ENCODE results near the gene MORN5.
A peak's percentile ranks its signal among the peaks of the same experiment; 100 is the strongest.

The MORN5 gene

DNA sequence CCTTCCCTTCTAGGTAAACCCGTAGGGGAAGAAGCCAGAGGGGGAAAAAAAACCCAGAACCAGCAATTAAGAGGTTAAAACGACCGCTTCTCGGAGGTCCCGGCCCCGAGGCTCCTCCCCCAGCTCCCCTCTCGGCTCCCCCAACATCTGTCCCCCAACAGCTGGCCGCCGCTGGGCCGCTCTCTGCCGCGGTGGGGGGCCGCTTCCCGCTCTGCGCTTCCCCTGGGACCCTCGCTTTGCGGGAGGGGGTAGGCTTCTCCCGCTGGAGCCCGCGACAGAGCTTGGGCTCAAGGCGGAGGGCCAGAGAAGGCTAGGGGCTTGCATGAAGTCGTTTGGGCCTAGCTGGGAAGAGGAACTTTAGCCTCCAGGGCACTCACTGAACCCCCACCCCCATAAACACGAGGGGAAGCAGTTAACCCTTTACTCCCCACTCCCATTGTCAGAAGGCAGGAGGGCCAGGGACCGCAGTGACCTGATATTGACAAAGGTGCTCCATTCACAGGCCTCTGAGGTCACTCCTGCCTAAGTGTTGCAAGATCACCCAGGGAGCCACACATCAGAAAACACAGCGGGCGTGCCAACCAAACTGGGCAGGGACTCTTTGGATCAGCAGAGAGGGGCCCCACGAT, 61.6 kb downstream of the MORN5 start:
- Histone ChIP-seq H3K27me3 (ENCODE audit: control insufficient read depth, insufficient read depth, low read length) (peaks cover 99% of the 10 kb centered on the region), H3K4me3 (ENCODE audit: low read depth, low read length) (peak overlapping the region; percentile 43), H3K9me3 (ENCODE audit: control insufficient read depth, insufficient read depth, low read length) (no peaks in the 10 kb centered on the region), H3K4me1 (ENCODE audit: control insufficient read depth, insufficient read depth, low read length) (peaks cover 10% of the 10 kb centered on the region), H3K9ac (ENCODE audit: low read depth, low read length) (no peak overlapping the region), H3K36me3 (ENCODE audit: control insufficient read depth, insufficient read depth, low read length) (no peaks in the 10 kb centered on the region)

DNA sequence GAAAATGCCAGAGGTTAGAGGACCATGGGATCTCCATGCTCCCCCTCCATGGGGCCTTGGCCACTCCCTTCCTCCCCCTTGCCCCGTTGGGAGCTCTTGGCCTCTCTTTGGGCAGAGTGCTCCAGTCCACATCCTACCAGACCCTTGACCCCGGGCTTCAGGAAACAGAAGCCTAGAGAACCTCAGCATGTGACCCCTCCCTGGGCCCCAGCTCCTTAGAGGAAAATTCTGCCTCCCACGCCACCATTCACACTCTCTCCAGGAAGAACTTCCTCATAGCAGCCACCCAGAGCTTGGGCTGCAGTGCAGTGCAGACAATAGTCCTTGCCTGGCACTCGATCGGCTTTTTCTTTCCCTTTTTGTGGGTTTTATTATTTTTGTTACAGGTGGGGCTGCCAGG, 63.1 kb downstream of the MORN5 start:
- Histone ChIP-seq H3K4me1 (ENCODE audit: control insufficient read depth, insufficient read depth, low read length) (peaks cover 13% of the 10 kb centered on the region), H3K9me3 (ENCODE audit: control insufficient read depth, insufficient read depth, low read length) (no peaks in the 10 kb centered on the region), H3K4me3 (ENCODE audit: low read depth, low read length) (peak overlapping the region; percentile 27), H3K36me3 (ENCODE audit: control insufficient read depth, insufficient read depth, low read length) (no peaks in the 10 kb centered on the region), H3K9ac (ENCODE audit: low read depth, low read length) (no peak overlapping the region), H3K27me3 (ENCODE audit: control insufficient read depth, insufficient read depth, low read length) (peaks cover 98% of the 10 kb centered on the region)

DNA sequence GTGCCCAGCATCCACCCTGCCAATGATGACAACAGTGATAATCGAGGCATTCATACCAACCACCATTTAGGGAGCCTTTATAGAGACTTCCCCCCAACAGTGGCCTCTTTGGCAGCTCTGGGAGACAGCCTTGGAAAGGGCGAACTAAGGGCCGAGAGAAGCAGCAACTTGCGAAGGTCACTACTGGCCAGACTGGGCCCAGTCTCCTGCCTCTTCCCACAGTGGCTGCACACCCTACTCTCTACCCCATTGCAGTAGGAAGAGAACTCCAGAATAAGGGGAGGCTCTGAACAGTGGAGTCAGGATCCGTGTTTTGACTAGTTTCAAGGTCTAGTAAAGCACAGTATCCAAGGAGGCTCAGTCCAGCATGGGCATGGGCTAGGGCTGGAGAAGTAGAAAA, 63.7 kb downstream of the MORN5 start:
- Histone ChIP-seq H3K36me3 (ENCODE audit: control insufficient read depth, insufficient read depth, low read length) (no peaks in the 10 kb centered on the region), H3K4me3 (ENCODE audit: low read depth, low read length) (peak overlapping the region; percentile 26), H3K4me1 (ENCODE audit: control insufficient read depth, insufficient read depth, low read length) (peaks cover 13% of the 10 kb centered on the region), H3K9me3 (ENCODE audit: control insufficient read depth, insufficient read depth, low read length) (no peaks in the 10 kb centered on the region), H3K27me3 (ENCODE audit: control insufficient read depth, insufficient read depth, low read length) (peaks cover 97% of the 10 kb centered on the region), H3K9ac (ENCODE audit: low read depth, low read length) (no peak overlapping the region)

DNA sequence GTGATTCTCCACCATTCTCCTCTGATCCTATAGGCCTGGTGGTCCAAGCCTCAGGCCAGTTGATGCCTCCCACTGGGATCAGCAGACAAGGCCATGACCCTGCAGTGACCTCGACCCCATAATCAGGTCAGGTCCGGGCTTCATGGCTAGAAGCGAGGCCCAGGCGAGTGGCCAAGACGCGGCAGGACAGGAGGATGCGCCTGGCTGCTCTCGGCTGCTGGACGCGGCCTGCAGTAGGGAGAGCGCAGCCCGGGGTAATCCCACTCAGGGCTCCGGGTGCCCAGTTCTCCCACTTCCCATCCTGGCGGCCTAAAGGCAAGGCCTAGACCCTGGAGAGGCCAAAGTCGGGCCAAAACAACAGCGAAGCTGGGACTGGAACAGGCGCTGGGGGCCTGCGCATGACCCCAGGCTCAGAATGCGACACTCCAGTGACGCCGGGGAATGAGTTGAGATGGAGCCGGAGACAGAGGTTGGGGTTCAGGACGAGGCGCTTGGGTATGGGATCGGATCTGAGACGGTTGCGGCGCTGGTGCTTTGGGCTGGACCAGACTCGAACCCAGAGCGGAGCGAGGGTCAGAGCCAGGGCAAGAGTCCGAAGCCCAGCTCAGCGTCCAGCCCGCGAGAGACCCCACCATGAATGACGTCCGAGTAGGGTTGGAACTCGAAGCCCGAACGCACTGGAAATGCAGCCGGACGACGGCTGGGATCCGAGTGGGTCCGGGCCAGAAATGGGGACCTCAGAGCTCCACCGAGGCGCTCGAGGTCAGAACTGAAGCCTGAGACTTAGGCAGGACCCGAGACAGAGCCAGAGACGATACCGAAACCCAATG, 65.8 kb downstream of the MORN5 start:
- Histone ChIP-seq H3K4me3 (ENCODE audit: low read depth, low read length) (peak overlapping the region; percentile 37), H3K4me1 (ENCODE audit: control insufficient read depth, insufficient read depth, low read length) (peaks cover 11% of the 10 kb centered on the region), H3K27me3 (ENCODE audit: control insufficient read depth, insufficient read depth, low read length) (peaks cover 96% of the 10 kb centered on the region), H3K36me3 (ENCODE audit: control insufficient read depth, insufficient read depth, low read length) (no peaks in the 10 kb centered on the region), H3K9me3 (ENCODE audit: control insufficient read depth, insufficient read depth, low read length) (no peaks in the 10 kb centered on the region), H3K9ac (ENCODE audit: low read depth, low read length) (no peak overlapping the region)

DNA sequence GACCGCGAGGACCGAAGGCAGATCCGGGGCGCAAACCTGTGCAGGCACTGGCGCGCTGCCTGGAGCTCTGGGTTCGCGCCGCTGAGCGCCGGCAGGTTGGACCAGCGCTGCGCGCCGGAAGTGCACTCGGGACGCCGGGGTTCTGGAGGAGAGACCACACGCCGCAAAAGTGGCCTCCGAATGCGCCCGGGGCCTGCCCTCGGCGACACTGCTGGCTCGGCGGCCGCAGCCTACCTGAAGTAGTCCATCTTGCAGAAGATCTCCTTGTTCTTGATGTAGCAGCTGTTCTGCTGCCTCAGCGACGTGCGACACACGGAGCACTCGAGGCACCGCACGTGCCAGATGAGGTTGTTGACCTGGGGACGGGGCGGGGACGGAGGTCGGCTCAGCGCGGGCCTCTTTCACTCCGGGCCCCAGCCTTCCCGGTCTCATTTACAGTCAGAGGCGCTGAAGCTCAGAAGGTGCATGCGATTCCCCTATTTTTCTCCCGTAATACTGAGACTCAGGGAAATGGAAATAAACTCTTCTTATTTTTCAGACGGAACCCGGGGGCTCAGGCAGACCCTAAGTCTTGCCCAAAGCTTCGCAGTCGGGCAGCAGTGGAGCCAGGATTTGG, 66.5 kb downstream of the MORN5 start:
- H3K27me3 ChIP-seq (ENCODE audit: control insufficient read depth, insufficient read depth, low read length) = peaks cover 98% of the 10 kb centered on the region
- H3K4me1 ChIP-seq (ENCODE audit: control insufficient read depth, insufficient read depth, low read length) = peaks cover 8% of the 10 kb centered on the region
- H3K9me3 ChIP-seq (ENCODE audit: control insufficient read depth, insufficient read depth, low read length) = no peaks in the 10 kb centered on the region
- no peaks in the 10 kb centered on the region for H3K36me3 ChIP-seq (ENCODE audit: control insufficient read depth, insufficient read depth, low read length)
- H3K9ac ChIP-seq (ENCODE audit: low read depth, low read length) = no peak overlapping the region
- H3K4me3 ChIP-seq (ENCODE audit: low read depth, low read length) = peak overlapping the region; percentile 37

DNA sequence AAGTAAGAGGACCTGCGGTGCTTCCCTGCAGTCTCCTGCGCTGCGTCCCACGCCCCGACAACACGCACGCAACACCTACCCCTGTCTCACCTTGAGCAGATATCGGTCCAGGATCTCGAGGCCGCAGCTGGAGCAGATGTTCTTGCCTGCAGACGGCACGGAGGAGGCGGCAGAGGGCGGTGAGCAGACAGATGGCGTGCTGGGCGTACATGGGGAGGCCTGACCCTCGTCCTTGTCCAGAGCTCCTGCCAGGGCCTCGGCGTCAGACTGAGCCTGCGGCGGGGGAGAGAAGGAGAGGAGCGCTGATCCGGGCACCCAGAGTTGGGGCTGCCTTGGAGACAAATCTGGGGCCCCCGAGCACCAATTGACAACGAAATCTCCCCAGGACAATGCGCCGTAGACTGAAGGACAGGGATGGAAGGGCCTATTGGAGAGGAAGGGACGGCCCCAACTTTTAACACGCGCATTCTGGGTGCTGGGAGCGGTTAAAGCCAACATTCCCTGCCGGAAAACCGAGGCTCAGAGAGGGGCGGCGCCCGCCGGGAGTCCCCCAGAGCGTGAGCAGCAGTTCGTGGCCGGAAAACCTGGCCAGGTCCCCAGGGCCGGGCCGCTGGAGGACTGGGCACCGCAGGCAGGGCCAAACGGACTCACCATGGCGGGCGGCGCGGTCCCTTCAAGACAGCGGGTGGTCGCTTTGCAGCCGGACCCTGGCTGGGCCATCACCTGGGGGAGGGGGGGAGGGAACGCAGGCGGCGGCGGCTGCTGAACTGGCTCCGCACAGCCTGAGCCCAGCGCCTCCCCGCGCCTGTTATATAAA, 67.3 kb downstream of the MORN5 start:
- H3K9ac ChIP-seq (ENCODE audit: low read depth, low read length) = no peak overlapping the region
- H3K4me3 ChIP-seq (ENCODE audit: low read depth, low read length) = peak overlapping the region; percentile 39
- no peaks in the 10 kb centered on the region for H3K36me3 ChIP-seq (ENCODE audit: control insufficient read depth, insufficient read depth, low read length)
- H3K4me1 ChIP-seq (ENCODE audit: control insufficient read depth, insufficient read depth, low read length) = peaks cover 6% of the 10 kb centered on the region
- peaks cover 98% of the 10 kb centered on the region for H3K27me3 ChIP-seq (ENCODE audit: control insufficient read depth, insufficient read depth, low read length)
- no peaks in the 10 kb centered on the region for H3K9me3 ChIP-seq (ENCODE audit: control insufficient read depth, insufficient read depth, low read length)

DNA sequence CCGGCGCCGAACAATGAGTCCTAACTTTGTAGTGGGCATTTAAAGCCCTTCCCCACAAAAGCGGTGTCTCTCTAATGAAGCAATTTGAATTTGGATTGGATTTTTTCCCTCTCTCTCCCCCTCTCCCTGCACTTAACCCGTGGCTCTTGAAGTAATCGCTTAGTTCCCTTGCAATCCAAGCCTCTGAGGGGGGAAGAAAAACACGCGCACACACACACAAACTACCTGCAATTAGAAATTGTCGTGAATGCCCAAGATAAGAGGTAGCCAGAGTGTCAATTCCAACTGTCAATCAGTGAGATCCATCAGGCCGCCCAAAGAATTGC, 67.8 kb downstream of the MORN5 start:
- Histone ChIP-seq H3K4me1 (ENCODE audit: control insufficient read depth, insufficient read depth, low read length) (peaks cover 6% of the 10 kb centered on the region), H3K9ac (ENCODE audit: low read depth, low read length) (no peak overlapping the region), H3K36me3 (ENCODE audit: control insufficient read depth, insufficient read depth, low read length) (no peaks in the 10 kb centered on the region), H3K9me3 (ENCODE audit: control insufficient read depth, insufficient read depth, low read length) (no peaks in the 10 kb centered on the region), H3K4me3 (ENCODE audit: low read depth, low read length) (peak overlapping the region; percentile 39), H3K27me3 (ENCODE audit: control insufficient read depth, insufficient read depth, low read length) (peaks cover 96% of the 10 kb centered on the region)

DNA sequence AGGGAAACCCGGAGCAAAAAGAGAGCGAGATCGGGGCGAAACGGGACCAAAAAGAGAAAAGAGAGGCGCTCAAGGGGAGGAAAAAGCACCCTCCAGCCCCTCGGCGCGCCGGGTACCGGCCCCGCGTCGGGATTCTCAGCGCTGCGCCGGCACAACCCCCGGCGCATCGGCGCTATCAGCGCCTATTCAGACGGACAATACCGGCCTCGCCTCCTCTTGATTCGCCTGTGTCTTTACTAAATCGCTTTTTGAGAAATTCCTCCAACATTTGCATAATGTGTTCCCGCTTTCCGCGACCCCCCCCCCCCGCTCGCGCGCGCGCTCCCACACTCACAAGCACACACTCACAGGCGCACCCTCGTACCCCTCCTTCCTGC, 68.5 kb downstream of the MORN5 start:
- Histone ChIP-seq H3K36me3 (ENCODE audit: control insufficient read depth, insufficient read depth, low read length) (no peaks in the 10 kb centered on the region), H3K4me3 (ENCODE audit: low read depth, low read length) (peak overlapping the region; percentile 39), H3K9ac (ENCODE audit: low read depth, low read length) (no peak overlapping the region), H3K9me3 (ENCODE audit: control insufficient read depth, insufficient read depth, low read length) (no peaks in the 10 kb centered on the region), H3K27me3 (ENCODE audit: control insufficient read depth, insufficient read depth, low read length) (peaks cover 92% of the 10 kb centered on the region), H3K4me1 (ENCODE audit: control insufficient read depth, insufficient read depth, low read length) (peaks cover 6% of the 10 kb centered on the region)

DNA sequence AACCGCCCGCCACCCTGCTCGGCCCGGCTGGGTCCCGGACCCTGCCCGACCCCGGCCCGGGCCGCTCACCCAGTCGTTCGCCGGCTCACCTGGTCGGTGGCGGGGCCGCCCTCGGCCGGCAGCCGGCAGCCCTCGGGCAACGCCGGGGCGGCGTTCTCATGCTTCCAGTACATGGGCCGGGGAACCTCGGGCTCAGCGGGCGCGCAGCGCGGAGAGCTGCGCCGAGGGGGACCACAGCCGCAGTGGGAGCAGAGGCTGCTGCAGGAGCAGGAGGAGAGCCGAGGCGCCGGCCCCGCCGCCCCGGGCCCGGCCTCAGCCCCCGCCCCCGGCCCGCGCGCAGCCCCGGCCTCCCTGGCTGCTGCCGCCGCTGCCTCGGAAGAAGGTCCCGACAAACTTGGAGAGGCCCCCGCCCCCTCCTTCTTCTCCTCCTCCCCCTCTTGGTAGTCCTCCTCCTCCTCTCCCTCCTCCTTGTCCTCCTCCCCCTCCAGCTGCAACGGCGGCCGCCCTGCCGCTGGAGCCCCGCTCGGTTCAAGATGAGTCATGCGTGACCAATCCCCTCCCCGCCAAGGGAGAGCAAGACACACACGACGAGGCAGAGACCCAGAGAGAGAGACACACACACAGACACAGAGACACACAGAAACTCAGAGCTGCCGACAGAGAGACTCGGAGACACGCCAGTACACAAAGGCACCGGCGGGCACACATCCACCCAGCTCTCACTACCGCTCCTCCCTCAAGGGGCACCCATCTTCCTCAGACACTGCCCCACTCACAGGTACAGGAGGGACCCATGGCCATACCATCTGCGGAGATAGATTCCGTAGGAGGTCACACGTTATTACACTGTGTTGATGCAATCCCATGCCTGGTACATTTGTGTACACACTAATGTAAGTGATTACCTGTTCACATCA, 69.1 kb downstream of the MORN5 start, which contains the start of gene LHX6:
LHX6 (minus strand) TSS at position 390 of the 917 bp plus-strand sequence; CDS start at position 173, 217 bp downstream.
- Histone ChIP-seq H3K9ac (ENCODE audit: low read depth, low read length) (no peak within 1 kb of the TSS), H3K4me1 (ENCODE audit: control insufficient read depth, insufficient read depth, low read length) (peaks cover 6% of the 10 kb centered on the region), H3K9me3 (ENCODE audit: control insufficient read depth, insufficient read depth, low read length) (no peaks in the 10 kb centered on the region), H3K27me3 (ENCODE audit: control insufficient read depth, insufficient read depth, low read length) (peaks cover 89% of the 10 kb centered on the region), H3K36me3 (ENCODE audit: control insufficient read depth, insufficient read depth, low read length) (no peaks in the 10 kb centered on the region), H3K4me3 (ENCODE audit: low read depth, low read length) (peak within 1 kb of the TSS; percentile 41)

DNA sequence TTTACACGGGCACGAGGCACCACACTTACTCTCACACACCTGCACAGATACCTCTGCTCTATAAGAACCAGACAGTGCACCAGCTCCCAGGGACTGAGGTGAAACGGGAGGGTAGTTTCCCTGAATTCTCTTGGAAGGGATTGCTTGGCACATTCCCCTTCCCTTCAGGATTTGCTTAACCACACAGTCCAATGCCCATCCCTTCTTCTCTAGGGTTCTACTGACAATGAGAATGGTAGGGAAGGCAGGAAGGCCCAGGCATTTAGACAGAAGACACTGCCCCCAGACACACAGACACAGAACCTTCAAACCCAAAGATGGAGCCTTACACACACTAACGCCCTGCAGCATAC, 69.8 kb downstream of the MORN5 start:
- no peak overlapping the region for H3K9ac ChIP-seq (ENCODE audit: low read depth, low read length)
- no peaks in the 10 kb centered on the region for H3K9me3 ChIP-seq (ENCODE audit: control insufficient read depth, insufficient read depth, low read length)
- H3K27me3 ChIP-seq (ENCODE audit: control insufficient read depth, insufficient read depth, low read length) = peaks cover 88% of the 10 kb centered on the region
- H3K4me3 ChIP-seq (ENCODE audit: low read depth, low read length) = peak overlapping the region; percentile 41
- H3K36me3 ChIP-seq (ENCODE audit: control insufficient read depth, insufficient read depth, low read length) = no peaks in the 10 kb centered on the region
- peaks cover 6% of the 10 kb centered on the region for H3K4me1 ChIP-seq (ENCODE audit: control insufficient read depth, insufficient read depth, low read length)
